ENCODE data around the gene ZNF22.
A peak's percentile ranks its signal among the peaks of the same experiment; 100 is the strongest.

The ZNF22 gene

DNA sequence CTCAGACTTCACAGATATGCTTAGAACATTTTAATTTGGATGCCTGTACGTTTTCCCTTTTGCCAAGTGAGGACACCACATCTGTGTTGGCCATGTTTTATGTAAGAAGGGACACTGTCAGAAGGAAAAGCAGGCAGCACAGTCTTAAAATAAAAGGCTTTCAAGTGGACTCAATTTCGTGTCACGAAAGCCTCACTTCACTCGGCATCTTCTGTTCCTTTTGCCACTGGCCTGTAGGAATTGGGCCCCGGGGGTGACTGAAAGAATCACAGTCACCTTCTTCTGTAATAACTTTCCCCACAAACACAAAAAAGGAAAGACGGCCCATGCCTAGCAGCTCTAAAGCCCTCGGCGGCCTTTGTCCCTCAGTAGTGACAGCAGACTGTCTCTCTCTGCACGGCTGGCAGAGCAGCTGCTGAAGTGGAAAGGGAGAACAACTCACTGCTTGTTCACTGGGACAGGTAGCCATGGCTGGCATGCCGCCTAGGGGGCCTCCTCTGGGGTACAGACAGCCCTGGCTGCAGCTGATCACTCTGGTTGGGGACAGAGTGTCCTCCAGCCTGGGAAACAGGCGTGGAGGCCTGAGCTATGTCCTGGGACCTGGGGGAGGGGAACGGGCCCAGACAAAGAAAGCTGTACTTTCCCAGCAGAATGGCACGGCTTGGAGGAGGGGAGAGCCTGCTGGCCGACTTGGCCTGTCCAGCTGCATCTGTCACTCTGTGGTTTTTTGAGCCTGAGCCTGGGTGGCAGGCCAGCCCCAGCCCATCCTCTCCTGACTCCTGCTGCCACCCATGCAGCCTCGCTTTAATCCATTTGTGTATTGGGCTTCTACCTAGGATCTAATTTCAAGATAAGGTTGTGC lies 36.7 kb upstream of the ZNF22 start:
- H3K4me3 ChIP-seq (ENCODE audit: low read depth, low read length) = no peak overlapping the region

DNA sequence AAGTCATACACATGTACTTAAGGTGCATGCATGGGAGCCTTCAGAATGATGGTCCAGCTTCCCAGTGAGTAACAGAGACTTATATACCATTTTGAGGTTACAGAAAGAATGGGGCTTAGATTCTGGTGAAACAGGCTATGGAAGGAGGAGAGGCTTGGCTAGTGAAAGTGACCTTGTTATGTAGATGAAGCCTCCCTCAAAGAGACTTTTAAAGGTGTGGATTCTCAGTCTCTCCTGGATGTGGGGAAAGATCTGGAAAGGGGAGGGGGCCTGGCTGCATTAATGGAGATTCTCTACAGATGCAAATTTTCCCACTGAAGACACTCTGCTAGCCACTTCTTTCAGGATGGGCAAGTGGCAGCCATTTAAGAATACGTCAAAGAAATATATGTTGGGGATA lies 35.6 kb upstream of the ZNF22 start:
- no peak overlapping the region for H3K4me3 ChIP-seq (ENCODE audit: low read depth, low read length)

DNA sequence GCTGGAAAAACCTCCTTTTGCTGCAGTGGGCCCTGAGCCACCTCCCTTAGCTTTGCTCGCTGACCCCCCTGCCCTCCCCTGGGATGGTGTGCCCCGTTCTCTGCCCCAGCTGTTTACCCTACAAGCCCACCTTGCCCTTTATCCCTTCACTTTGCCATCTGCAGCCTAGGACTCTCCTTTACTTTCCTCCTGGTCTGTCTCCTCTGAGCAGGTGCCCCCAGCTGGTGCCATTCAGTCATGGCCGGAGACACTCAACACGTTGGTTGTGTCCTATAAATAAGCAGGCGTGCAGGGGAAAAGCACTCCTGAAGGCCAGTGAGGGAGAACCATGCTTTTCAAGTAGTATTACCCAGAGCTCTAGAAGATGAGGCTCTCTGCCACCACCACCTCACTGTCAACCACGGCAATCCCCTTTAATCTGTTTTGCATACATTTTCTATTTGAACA lies 35.0 kb upstream of the ZNF22 start:
- H3K4me3 ChIP-seq (ENCODE audit: low read depth, low read length) = no peak overlapping the region

DNA sequence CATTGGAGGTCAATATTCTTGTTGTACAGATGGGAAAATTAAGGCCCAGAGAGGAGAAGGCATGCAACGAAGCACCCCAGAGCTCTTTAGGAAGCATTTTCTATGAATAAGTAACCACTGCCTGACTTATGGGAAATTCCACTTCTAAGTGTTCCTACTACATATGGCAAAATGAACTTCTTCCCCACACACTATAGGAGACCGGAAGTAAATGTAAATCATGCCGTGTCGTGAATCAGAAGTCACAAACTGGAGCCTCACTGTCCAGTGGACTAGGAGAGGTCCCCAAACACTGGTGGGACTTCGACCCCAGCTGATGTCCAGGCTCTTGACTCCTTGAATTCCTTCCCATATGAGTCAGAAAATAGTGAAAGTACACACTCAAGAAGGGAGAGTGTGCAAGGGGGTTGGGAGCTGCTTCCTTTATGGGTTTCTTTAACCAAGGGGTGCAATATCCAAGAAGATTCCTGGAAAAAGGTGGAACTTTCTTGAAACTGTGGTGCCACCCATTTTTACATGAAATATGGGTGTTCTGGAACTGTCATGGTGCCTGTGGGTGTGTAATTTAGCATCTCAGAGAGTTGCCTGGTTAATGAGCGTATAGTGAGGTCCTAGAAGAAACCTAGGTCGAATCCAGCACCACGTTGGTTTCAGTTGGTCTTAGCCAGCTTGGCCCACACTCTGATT lies 34.5 kb upstream of the ZNF22 start:
- no peak overlapping the region for H3K4me3 ChIP-seq (ENCODE audit: low read depth, low read length)

DNA sequence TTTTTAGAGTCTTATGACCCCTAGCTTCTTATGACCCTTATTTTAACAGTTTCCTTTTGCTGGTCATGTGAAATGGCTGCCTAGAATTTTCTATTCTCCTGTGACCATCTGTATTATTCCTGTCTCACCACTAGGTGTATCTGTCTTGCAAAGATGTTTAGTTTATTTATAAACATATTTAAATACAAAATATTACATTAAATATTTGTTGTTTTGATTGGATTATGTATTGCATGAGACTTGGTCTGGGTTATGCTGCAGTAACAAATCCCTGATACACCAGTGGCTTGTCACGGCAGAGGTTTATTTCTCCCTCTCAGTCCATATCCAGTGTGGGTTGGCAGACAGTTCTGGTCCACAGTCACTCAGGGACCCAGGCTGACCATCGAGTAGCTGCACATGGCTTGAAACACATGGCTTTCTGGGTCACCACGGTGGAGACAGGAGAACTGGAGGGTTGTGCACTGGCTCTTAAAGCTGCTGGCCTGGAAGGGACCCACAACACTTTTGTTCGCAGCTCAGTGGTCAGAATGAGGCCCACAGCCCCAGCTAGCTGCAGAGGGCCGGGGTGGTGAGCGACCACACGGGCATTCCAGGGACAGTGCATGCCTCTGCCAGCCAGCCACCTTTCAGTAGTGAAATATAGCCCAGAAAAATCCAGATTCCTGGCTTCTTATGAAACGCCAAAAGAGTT lies 33.8 kb upstream of the ZNF22 start:
- H3K4me3 ChIP-seq (ENCODE audit: low read depth, low read length) = no peak overlapping the region

DNA sequence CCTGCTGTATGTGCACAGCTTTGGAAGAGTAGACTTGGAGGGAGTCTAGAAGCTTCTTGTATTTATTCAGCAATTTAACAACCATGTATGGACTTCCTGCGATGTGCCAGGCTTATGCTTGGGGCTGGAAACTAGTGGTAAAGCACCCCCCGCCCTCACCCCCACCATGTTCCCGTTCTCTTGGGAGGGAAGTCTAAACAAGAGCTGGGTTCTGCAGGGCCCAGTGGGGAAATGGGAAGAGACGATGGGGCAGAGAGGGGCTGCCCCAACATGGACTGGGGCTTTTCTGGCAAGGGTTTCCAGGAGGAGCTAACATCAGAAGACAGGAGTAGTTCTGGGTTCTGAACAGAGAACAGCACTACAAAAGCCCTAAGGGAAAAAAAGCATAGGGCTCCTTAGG lies 33.1 kb upstream of the ZNF22 start:
- no peak overlapping the region for H3K4me3 ChIP-seq (ENCODE audit: low read depth, low read length)

DNA sequence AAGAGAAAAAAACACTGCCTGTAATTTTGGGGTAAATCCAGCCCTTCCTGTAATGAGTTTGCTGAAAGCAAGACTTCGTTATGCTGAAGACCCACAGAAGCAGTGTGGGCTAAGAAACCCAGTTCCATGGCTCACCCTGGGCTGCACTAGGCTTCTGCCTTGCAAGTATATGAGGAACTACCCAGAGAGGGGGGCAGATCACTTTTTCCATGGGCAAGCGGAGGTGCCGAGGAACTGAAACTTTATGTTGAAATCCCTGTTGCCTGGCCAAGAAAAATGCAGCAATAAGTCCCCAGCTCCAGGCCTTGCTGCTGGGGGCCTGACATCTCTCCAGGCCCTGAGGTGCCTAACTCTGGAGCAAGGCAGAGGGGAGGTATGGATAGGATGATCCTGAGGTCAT lies 32.6 kb upstream of the ZNF22 start:
- H3K4me3 ChIP-seq (ENCODE audit: low read depth, low read length) = no peak overlapping the region

DNA sequence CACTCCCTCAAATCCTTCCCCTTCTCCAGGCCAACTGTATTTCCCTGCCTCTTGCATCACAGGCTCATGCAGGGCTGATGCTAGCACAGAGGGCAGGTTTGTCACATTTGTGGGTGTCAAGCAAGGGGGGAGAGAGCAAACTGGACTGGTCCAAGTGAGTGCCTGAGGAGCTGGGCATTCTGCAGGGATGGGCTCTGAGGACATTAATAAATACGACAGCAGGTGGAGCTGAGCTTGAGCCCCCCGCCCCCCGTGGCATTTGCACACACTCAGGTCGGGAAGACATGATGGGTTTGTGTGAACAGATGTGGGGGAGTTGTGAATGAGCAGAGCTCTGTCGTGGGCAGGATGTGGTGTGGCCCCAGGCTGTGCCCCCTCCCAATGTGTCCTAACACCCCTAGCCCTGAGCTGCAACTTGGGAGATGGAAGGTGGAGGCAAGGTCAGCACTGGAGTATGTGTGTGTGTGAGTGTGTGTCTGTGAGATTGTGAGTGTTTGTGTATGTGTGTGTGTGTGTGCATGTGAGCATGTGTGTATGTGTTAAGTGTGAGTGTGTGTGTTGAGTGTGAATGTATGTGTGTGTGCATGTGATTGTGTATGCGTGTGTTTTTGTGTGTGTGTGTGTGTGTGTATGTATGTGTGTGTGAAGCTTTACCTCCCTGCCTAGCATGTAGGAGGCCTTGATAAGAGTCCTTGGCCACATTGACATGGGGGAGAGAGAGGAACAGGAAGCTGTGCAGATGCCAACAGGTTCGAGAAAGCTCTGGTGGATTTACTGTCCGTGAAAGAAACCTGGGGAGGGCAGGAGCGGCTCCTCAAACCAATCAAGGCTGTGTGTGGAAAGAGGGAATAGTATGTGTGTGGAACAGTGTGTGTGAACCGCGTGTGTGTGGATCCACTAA lies 32.0 kb upstream of the ZNF22 start:
- H3K4me3 ChIP-seq (ENCODE audit: low read depth, low read length) = no peak overlapping the region

DNA sequence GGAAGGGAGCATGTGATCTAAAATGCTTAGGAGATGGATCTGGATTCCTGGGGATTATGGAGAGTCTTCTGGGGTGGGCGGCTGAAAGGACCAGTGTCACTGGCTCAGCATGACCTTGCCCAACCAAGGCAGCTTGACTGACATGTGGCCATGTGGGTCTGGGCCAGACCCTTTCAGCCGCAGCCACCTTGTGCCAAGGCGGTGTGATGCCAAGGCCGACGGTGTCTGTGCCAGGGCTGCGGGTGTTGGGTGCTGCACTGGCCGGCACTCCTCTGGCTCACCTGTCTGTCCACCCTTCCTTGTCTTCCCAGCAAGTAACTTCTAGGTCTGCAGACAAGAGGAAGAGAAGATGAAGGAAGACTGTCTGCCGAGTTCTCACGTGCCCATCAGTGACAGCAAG lies 30.9 kb upstream of the ZNF22 start:
- H3K4me3 ChIP-seq (ENCODE audit: low read depth, low read length) = no peak overlapping the region

DNA sequence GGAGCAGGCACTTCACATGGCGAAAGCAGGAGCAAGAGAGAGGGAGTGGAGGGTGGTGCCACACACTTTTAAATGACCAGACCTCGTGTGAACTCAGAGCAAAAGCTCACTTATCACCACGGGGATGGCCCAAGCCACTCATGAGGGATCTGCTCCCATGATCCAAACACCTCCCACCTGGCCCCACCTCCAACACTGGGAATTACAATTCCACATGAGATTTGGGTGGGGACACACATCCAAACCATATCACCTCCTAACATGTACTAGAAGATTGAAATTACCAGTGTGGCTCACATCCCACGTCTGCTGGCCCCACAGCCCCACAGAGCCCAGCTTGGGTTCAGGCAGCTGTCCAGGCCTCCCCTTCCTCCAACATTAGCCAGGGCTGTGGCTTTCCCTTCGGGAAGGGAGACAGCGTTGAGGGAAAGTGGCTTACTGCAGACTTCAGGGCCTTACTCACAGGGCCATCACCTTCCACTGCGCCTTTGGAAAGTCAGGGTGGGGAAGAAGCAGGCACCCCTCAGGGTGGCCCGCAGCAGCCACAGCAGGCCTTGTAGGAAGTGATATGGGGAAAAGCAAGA lies 29.8 kb upstream of the ZNF22 start:
- no peak overlapping the region for H3K4me3 ChIP-seq (ENCODE audit: low read depth, low read length)

DNA sequence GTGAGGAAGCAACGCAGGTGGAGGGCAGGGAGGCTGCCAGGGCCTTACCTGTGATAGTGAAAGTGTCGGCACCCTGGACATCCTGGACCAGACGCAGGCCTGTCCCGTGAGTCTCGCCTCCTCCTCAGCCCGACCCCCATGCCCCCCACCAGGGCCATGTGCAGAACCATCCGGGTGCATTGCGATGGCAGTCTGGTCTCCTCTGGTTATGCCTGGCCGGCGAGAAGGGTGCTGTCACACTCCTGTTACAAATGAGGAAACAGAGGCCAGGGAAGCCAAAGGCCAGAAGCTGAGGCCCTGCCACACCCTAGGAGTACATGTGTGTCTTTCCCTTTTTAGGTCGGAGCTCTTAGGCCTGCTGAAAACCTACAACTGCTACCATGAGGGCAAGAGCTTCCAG lies 29.3 kb upstream of the ZNF22 start:
- no peak overlapping the region for H3K4me3 ChIP-seq (ENCODE audit: low read depth, low read length)

DNA sequence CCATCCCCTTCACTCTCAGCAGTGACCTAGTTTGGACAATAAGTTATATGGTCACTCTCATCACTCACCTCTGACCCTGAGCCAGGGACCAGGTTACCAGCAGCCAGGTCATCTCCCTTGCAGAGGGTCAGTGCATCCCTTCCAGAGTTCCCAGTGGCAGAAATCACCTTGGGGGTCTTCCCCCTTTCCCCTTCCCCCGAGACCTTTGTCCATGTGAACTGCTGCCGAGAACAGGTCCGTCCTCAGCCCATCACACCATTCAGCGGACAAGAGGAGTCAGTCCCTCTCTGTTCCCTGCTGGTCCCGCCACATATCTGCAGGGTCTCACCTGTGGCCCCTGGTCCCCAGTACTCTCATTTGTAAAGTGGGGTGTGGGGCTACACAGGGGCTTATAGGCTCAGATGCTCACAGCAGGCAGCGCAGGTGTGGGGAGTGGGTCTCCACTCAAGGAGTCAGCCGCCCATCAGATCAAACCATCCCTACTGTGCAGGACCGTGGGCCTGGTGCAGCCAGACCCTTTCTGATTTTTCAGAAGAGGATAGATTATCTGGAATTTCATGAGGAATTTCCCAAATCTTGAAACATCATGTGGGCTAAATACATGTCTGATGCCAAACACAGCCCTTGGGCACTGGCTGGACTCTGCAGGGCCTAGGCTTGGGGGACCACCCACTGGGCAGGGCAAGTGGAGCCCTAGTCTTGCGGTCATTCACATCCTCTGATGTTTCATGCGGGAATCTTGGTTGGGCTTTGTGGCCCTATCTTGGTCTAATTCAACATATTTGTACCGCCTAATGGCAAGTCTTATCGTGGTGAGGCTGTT lies 28.6 kb upstream of the ZNF22 start:
- H3K4me3 ChIP-seq (ENCODE audit: low read depth, low read length) = no peak overlapping the region

DNA sequence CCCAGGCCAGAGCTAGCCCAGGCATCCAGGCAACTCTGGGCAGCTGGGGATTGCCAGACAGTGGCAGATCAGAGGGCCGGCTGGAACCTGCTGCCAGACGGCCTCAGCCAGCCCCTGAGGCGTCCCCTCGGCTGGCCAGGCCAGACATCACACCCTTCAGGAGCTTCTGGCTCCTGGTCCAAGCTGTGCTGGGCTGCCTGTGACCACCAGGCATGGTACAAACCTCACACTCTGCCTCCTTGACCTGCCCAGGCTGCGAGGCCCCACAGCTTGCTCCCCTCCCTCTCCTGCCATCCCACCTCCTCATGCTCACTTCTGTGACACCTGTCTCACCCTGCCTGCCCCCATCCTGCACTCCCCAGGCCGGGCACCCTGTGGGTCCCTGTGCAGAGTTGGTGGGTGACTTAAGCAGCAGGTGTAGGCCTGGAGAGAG lies 27.8 kb upstream of the ZNF22 start:
- no peak overlapping the region for H3K4me3 ChIP-seq (ENCODE audit: low read depth, low read length)

DNA sequence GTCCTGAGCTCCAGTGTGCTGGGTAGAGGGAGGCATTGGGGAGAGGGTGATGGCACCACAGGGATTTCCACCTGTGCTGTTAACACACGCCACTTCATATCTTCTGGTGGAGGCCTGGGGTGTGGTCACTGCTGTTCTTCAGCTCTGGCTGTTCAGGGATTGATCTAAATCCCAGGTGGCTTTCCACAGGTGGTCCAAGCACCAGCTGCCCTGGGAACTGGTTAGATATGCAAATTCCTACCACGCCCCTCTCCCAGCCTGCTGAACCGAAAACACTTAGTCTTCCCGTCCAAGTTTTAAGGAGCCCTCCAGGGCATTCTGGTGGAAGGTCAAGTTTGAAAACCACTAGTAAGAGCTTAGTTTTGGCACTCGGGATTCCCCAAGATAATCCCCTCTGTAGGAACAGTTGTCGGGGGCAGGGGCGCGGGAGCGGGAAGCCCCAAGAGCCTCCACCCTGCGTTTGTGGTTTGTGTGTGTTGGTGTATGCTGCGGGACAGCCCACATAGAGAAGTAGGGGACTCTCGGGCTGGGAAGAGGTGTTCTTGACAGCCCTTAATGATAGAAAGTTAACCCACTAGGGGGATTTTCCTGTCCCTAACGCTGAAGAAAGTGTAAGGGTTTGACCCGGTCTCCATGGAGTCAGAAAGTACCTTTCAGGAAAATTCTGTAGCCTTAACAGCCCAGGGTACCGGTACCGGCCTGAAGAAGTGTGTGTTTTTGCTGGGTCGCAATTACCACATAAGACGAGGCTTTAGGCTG lies 27.2 kb upstream of the ZNF22 start:
- no peak overlapping the region for H3K4me3 ChIP-seq (ENCODE audit: low read depth, low read length)

DNA sequence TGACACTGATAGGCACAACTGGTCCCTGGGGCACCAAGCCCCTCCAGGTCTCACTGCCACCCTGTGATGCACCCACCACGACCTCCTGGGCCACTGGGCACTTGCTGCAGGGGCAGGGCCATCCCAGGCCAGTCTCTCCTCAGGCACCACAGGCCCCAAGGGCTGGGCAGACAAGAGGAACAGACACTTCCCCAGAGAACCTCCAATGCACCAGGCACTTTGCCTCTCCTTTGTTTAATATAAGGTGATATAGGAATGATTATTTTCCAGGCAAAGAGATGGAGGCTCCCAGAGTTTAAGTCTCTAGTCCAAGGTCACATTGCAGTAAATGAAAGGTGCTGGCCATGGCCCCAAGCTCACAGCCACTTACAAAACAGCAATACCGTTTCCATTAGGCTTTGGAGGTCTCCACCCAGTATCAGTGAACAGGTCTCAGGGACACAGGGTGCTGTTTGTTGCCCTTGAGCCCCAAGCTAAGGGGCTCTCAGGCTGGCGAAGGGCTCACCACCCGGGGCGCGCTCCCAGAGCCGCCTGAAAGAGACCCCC lies 26.6 kb upstream of the ZNF22 start:
- H3K4me3 ChIP-seq (ENCODE audit: low read depth, low read length) = no peak overlapping the region

DNA sequence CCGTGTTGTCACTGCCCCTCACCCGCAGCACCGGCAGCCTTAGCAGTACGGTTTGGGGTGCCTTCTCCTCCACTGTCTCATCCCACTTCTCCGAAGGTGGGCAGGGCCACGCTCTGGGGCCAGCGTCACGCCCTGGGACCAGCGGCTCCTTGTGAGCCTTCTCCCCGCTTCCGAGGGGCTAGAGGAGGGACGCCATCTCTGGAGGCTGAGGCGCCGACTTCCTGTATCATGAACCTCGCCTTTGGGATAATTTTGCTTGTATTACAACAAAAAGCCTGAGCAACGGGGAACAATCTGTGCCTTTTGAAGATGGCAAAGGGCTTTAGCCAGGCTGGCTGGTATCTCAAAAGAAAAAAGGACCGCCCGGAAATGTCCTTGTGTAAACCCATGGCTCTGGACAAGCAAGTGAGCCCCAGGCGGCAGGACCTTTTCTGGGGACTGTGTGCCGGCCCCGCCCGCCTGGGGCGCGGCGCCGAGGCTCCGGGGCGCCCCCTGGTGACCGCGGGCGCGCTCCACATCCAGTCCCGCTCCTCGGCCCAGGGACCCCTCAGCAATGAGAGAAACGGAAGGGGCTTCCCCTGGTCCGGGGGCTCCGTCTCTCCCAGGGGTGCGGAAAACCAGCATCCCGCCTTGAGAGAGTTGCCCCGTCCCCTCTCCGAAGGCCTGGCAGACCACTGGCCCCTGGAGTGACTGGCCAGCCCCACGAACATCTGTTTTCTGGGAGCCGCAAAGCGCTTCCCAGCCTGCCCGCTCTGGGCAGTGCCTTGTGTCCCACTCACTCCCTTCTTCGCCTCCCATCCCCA lies 25.9 kb upstream of the ZNF22 start:
- peak overlapping the region; percentile 45 for H3K4me3 ChIP-seq (ENCODE audit: low read depth, low read length)

DNA sequence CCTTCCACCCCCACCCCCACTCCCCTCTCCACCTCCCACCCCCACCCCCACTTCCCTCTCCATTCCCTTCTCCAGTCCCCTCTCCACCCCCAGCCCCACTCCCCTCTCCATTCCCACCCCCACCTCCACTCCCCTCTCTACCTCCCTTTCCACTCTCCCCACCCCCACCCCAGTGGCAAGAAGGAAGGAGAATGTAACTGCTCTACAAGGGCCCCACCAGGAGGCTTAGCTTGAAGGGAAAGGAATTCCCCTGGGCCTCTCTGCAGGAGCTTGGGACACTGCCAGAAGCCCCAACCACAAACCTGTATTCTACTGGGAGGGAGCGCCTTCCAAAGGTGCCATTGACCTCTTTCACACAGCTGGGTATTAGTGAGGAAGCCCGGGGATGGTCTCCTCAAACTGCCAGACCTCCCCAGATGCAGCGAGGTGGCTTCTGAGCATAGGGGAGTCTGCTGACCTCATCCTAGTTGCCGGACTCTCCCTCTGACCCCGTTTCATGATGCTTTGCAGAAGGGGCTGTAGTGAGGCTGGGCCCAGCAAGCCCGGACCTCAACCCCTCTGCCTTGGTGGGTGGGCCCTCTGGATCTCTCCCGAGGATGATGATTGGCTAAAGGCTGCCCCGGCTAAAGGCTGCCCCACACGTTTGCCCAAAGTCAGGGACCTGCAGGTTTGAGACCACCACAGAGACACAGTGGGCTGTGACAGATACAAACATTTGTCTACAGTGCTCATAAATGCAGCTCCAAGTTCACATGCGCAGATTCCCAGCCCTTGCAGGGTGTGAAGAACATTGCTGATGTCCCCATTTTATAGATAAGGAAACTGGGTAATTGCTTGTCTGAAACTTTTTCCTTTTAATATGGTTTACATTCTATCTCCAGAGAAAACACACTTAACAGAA lies 25.0 kb upstream of the ZNF22 start:
- H3K4me3 ChIP-seq (ENCODE audit: low read depth, low read length) = no peak overlapping the region
